Psoas muscle (tissue), 8 donors: ENCODE measurements around the gene SOX18. TPM values are rescaled to one million over a fixed set of nuclear protein-coding genes. Genes with fewer than 3 reads are reported as not detected.

ENCODE experiments used
- ATAC-seq, 4 donors: fragments of 200-7000 bp; cut with Tn5 transposase; one replicate each; pipeline ENCODE4 v1.9.1; 2020; ENCODE audit warnings: moderate library complexity in 3 of 4, mild to moderate bottlenecking in 2 of 4
- DNase-seq, 2 donors: peaks; one replicate each; pipeline ENCODE4 v3.0.0-alpha.2; 2020
- H3K27ac ChIP-seq: fragments of 200-600 bp; one replicate; pipeline ENCODE4 v1.8.0; 2022
- H3K27me3 ChIP-seq, 3 donors: fragments of 200-600 bp in 1 of 3; one replicate each; pipeline versions ENCODE4 v1.6.1 to v1.8.0; 2013 to 2022; ENCODE audit warnings: low read length in 2 of 3, mild to moderate bottlenecking in 2 of 3, moderate library complexity in 1 of 3; ENCODE audit not compliant: insufficient read depth in 3 of 3
- H3K36me3 ChIP-seq, 2 donors: fragments of 200-600 bp in 1 of 2; one replicate each; pipeline versions ENCODE4 v1.6.1 to v1.8.0; 2013 to 2022; ENCODE audit warnings: low read depth in 1 of 2, mild to moderate bottlenecking in 1 of 2, moderate library complexity in 1 of 2; ENCODE audit not compliant: insufficient read depth in 1 of 2
- H3K4me1 ChIP-seq: fragments of 200-600 bp; one replicate; pipeline ENCODE4 v1.8.0; 2022
- H3K4me3 ChIP-seq: fragments of 200-600 bp; one replicate; pipeline ENCODE4 v1.8.0; 2022; ENCODE audit warnings: mild to moderate bottlenecking
- H3K9me3 ChIP-seq: fragments of 200-600 bp; one replicate; pipeline ENCODE4 v1.8.0; 2022
- CTCF ChIP-seq: fragments of 200-600 bp; IDR thresholded peaks from one replicate; pipeline ENCODE4 v1.8.0; 2022; ENCODE audit warnings: antibody characterized with exemption
- WGBS, 3 donors: extraction: QIAGEN DNeasy Blood & Tissue Kit; methylation state at CpG; one replicate each; pipeline versions ENCODE4 v1.1.6 to v1.1.7; 2013; 5-methylcytosine and 5-hydroxymethylcytosine counted together
- intact Hi-C, 2 donors: fragments of 100-400 bp; cut with DNase I; formaldehyde crosslinking; loops; one replicate each; pipeline versions ENCODE4 v1.11.0 to v1.14.2; 2022
- polyA plus RNA-seq, 3 donors: library from polyadenylated mRNA; stranded (reverse); fragments of 200-250 nt; gene quantifications; one replicate each; pipeline ENCODE4 v1.2.3, GENCODE V29; 2013
- total RNA-seq, 4 donors: library from RNA; stranded (reverse); fragmentation: NEBNext Ultra II Directional in 2 of 4; extraction: Animal tissue kit (Norgen Biotek cat#: 25700) in 2 of 4; gene quantifications; one replicate each; pipeline versions ENCODE4 v1.2.1 to v1.2.4, GENCODE V29; 2021 to 2023
- donor health status: healthy with polysubstance abuse.
- donor health status: DM: no; HTN: no; CAD: no; lungs with moderate emphysema.
- donor health status: Bipolar disorder and iron deficiency.
- donor health status: healthy.
- donor health status: DM: yes; HTN: yes; CAD: no.
- donor health status: DM: no; HTN: no; CAD: no.
- donor health status: DM: no; HTN: no; CAD: no.
- donor health status: DM: yes; HTN: yes; CAD: no.

The SOX18 gene
- total and polyA plus RNA-seq, 7 donors = 4.2 to 50.8 (median 15.4) TPM

GRCh38 chr20:64063389-64064144, 14.1 kb upstream of the SOX18 start:
- Histone ChIP-seq H3K4me3 (peak overlapping the region; percentile 97), H3K9me3 (no peaks in the 10 kb centered on the region), H3K27ac (peak overlapping the region; percentile 80), H3K36me3 (no peaks in the 10 kb centered on the region), H3K27me3 (no peaks in the 10 kb centered on the region), H3K4me1 (peaks cover 9% of the 10 kb centered on the region)
- no peak for TF ChIP-seq CTCF
- 2 to 3% (median 2%) methylated on average over 33 to 51 of the region's 51 CpGs for WGBS, 3 donors
- DNase-seq = peak in 1 of 2 donors; percentile 54
- intact Hi-C loops = no loop called here
- peak in 3 of 4 donors; percentile 4 to 14 (median 6) for ATAC-seq

GRCh38 chr20:64062596-64063388, 13.4 kb upstream of the SOX18 start, which contains the start of gene TCEA2:
TCEA2 (plus strand) TSS chr20:64063198; CDS start chr20:64063313, 115 bp downstream.
- TF ChIP-seq CTCF = no peak
- ATAC-seq (peak; percentile 96 to 98 (median 98)), DNase-seq (peak; percentile 98)
- Histone ChIP-seq H3K4me3 (peak within 1 kb of the TSS; percentile 97), H3K27me3 (no peaks in the 10 kb centered on the region), H3K27ac (peak within 1 kb of the TSS; percentile 80), H3K36me3 (no peaks in the 10 kb centered on the region), H3K4me1 (peaks cover 9% of the 10 kb centered on the region), H3K9me3 (no peaks in the 10 kb centered on the region)
- 5 to 12% (median 5%) methylated on average over 41 to 85 of the region's 85 CpGs for WGBS, 3 donors
- intact Hi-C loops = no loop called here

DNA sequence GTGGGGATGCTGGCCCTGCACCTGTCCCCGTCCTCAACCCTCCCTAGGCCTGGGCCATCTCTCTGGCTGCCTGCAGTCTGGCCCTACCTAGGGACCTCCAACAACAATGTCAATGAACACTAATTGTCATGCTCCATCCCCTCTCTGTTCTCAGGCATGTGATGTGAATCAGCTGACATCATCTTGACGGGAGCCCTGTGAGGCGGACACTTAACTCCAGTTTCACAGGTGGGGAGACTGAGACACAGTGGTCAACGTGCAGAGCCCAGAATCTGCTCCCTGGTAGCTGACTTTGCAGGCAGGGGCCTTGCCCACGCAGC, 12.8 kb upstream of the SOX18 start:
- peaks cover 9% of the 10 kb centered on the region for H3K4me1 ChIP-seq
- TF ChIP-seq CTCF = no peak
- no peak for DNase-seq
- peak overlapping the region; percentile 97 for H3K4me3 ChIP-seq
- H3K9me3 ChIP-seq = no peaks in the 10 kb centered on the region
- no peaks in the 10 kb centered on the region for H3K27me3 ChIP-seq
- intact Hi-C loops = no loop called here
- no peaks in the 10 kb centered on the region for H3K36me3 ChIP-seq
- peak; percentile 0 to 6 (median 2) for ATAC-seq
- WGBS, 3 donors = 38 to 44% (median 43%) methylated on average over 5 of the region's 5 CpGs
- peak overlapping the region; percentile 80 for H3K27ac ChIP-seq

- no peak for TF ChIP-seq CTCF
- H3K4me3 ChIP-seq = no peak overlapping the region
- H3K27me3 ChIP-seq = no peaks in the 10 kb centered on the region
- DNase-seq (no peak), ATAC-seq (no peak)
- no peak overlapping the region for H3K27ac ChIP-seq
- no peaks in the 10 kb centered on the region for H3K36me3 ChIP-seq
- WGBS, 3 donors = 81 to 82% (median 82%) methylated on average over 12 of the region's 12 CpGs
- no peaks in the 10 kb centered on the region for H3K9me3 ChIP-seq
- H3K4me1 ChIP-seq = no peaks in the 10 kb centered on the region
- intact Hi-C loops = loop anchor here in 1 of 2 donors (2.0 kb wide), 1 partner anchor 78 kb away; the partner anchor contains the start of gene PRPF6
These were observed 9.1 kb upstream of the SOX18 start for GRCh38 chr20:64058536-64058935.
